Muscle layer of colon (tissue), 2 donors: ENCODE measurements around the gene IQSEC1.

ENCODE experiments used
- H3K27ac ChIP-seq: one replicate; pipeline ENCODE4 v1.7.0; 2013; ENCODE audit warnings: low read depth, mild to moderate bottlenecking, low read length, moderate library complexity
- H3K27me3 ChIP-seq, 2 donors: one replicate each; pipeline ENCODE4 v1.7.0; 2013; ENCODE audit warnings: low read length in 2 of 2, mild to moderate bottlenecking in 2 of 2; ENCODE audit not compliant: insufficient read depth in 2 of 2, control insufficient read depth in 1 of 2
- H3K36me3 ChIP-seq: one replicate; pipeline ENCODE4 v1.7.0; 2013; ENCODE audit warnings: mild to moderate bottlenecking, low read length; ENCODE audit not compliant: insufficient read depth
- H3K4me1 ChIP-seq: one replicate; pipeline ENCODE4 v1.7.0; 2013; ENCODE audit warnings: mild to moderate bottlenecking, low read length; ENCODE audit not compliant: insufficient read depth
- H3K4me3 ChIP-seq, 2 donors: one replicate each; pipeline ENCODE4 v1.7.0; 2013; ENCODE audit warnings: low read length in 2 of 2, low read depth in 1 of 2, mild to moderate bottlenecking in 1 of 2, moderate library complexity in 1 of 2
- H3K9ac ChIP-seq: one replicate; pipeline ENCODE4 v1.7.0; 2013; ENCODE audit warnings: low read length
- H3K9me3 ChIP-seq: one replicate; pipeline ENCODE4 v1.7.0; 2013; ENCODE audit warnings: mild to moderate bottlenecking, low read length
- donor health status: abdominal sarcoma.
- donor health status: Adenocarcinoma of cecum.

Gene IQSEC1

DNA sequence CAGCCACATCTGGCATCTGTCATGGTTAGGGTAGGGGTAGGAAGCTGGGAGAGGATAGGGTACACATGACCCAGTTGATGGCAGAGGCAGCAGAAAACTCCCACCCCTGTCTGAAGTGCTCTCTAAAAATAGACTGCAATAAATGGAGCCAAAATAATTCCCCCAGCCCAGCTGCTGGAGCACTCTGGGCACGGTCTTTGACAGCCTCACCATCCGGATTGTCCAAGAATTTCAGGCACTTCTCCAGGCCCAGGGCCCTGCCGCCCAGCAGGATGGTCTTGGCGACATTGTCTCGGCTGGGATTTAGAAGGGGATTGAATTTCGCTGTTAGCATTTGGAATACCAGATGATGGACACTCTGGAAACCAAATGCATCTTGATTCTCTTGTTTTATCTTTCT, 103.7 kb downstream of the IQSEC1 start:
- Histone ChIP-seq H3K4me3 (no peak overlapping the region), H3K9me3 (no peaks in the 10 kb centered on the region), H3K27ac (no peak overlapping the region), H3K4me1 (peaks cover 37% of the 10 kb centered on the region), H3K9ac (no peak overlapping the region), H3K36me3 (no peaks in the 10 kb centered on the region), H3K27me3 (no peaks in the 10 kb centered on the region)

DNA sequence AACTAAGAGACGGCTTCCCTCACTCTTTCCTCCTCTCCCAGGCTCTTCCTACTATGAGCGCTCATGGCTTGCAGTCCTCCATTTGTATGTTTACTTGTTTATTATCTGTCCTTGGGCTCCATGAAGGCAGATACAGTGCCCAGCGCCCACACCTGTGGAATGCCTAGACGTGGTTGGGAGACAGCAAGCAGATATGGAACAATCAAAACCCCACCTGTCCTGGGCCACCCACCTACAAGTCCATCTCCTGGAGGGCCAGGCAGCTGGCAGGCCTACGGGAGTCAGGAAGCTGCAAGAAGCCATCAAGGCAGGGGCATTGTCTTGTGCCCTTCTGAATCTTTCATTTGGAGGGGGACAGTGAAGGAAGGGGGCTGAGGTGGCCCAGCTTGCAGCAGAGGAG, 104.7 kb downstream of the IQSEC1 start:
- H3K9me3 ChIP-seq = no peaks in the 10 kb centered on the region
- peak overlapping the region in 1 of 2 donors; percentile 65 for H3K4me3 ChIP-seq
- H3K27me3 ChIP-seq = no peaks in the 10 kb centered on the region
- H3K9ac ChIP-seq = no peak overlapping the region
- peaks cover 47% of the 10 kb centered on the region for H3K4me1 ChIP-seq
- no peak overlapping the region for H3K27ac ChIP-seq
- no peaks in the 10 kb centered on the region for H3K36me3 ChIP-seq

DNA sequence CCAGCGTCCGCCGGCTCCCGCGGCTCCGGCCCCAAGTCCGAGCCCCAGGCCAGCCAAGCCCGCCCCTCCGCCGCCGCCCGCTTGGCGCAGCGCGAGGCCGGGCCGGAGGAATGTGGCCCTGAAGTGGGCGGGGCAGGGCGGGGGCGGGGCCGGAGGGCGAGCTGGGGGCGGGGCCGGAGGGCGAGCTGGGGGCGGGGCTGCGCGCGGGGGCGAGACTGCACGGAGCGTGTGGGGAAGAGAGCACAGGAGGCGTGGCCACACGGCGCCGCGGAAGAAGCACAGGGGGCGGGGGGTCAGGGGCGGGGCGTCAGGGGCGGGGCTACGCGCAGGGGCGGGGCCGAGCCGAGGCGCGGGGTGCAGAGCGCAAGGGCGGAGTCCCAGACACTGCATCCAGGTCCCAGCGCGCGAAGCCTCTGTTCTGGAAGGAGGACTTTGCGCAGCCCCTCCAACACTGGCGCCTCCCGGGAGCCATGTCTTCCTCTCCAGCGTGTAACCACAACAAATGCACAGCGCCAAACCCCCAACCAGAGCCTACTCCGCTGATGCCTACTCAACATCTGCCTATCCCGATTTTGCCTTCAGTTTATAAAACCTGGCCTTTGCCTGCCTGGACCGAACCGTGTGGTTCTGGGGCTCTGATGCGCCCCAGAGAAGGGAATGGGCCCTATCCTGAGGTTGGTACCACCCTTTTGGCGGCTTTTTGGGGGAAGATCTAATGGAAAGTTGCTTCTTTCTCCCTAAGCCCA, 105.5 kb downstream of the IQSEC1 start:
- Histone ChIP-seq H3K36me3 (no peaks in the 10 kb centered on the region), H3K9me3 (no peaks in the 10 kb centered on the region), H3K4me1 (peaks cover 54% of the 10 kb centered on the region), H3K4me3 (peak overlapping the region; percentile 75 to 84), H3K27ac (peak overlapping the region; percentile 54), H3K9ac (no peak overlapping the region), H3K27me3 (no peaks in the 10 kb centered on the region)

DNA sequence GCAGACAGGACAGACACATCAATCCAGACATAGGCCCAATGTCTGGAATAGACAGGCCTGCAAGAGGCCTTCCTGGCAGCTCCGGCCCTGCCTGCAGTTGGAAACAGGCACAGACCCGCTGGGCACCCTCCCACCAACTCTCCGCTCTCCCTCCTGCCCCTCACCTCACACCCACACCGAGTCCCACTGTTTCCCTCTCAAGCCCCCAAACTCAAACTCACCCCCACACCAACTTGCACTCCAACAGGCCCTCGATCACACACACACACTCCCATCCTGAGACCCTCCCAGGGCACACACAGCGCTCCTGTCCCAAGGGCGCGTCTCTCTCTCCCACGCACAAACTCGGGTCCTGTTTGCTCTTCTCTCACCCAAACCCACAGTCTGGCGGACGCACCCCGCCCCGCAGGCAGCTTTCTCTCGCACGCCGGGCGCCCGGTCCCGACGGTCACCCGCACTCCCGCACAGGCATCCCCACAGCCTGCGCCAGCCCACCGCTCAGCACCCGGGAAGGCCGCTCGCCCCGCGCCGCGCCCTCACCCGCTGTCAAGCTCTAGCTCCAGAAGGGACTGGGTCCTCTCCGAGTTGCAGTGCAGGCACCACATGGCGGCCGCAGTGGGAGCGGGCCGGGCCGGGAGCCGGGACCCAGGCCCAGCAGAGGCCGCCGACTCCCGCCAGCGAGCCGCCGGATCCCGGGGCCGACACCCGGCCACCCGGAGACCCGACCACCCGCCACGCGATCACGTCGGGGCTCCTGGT, 106.2 kb downstream of the IQSEC1 start:
- Histone ChIP-seq H3K4me1 (peaks cover 62% of the 10 kb centered on the region), H3K9ac (peak overlapping the region; percentile 58), H3K27ac (peak overlapping the region; percentile 54)

DNA sequence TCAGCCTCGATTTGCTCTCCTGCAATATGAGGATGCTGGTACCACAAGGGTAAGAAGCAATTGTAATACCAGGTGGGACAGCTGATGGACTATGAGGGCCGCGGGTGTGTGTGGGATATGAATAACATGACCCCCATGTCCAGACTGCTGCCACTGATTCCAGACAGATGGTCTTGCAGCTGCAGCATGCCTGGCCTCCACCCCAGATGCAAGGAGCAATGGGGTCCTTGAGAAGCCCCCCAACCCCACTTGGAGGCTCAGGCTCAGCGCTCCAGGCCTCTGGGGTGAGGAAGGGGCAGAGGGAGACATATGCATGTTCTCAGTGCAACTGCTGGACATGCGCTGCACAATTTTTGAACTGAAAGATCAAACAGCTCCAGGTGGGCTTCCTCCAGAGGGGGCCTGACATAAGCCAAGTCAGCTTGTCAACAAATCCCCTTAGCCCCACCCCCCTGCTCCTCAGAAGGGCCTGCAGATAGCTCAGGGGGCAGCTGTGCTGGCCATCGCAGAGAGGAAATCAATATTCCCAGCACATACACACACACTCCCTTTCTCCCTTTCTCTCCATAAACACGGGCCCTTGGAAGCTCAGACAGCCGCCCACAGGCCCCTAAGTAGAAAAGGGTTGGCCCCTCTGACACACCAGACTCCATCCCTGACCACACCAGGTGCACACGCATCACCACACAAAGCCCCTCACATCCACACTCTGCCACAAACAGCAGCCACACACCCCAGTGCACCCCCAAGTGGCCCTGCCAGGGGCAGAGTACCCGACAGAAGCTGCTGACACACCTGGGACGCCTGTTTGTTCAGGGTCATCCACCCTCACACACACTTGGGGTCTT, 107.0 kb downstream of the IQSEC1 start:
- Histone ChIP-seq H3K9ac (peak overlapping the region; percentile 58), H3K36me3 (no peaks in the 10 kb centered on the region), H3K4me3 (peak overlapping the region; percentile 75 to 84), H3K4me1 (peaks cover 70% of the 10 kb centered on the region), H3K9me3 (no peaks in the 10 kb centered on the region), H3K27ac (peak overlapping the region; percentile 22), H3K27me3 (no peaks in the 10 kb centered on the region)

More for the DNA sequence above, 106.2 kb downstream of the IQSEC1 start:
- Histone ChIP-seq H3K9me3 (no peaks in the 10 kb centered on the region), H3K4me3 (peak overlapping the region; percentile 75 to 84), H3K27me3 (no peaks in the 10 kb centered on the region), H3K36me3 (no peaks in the 10 kb centered on the region)

DNA sequence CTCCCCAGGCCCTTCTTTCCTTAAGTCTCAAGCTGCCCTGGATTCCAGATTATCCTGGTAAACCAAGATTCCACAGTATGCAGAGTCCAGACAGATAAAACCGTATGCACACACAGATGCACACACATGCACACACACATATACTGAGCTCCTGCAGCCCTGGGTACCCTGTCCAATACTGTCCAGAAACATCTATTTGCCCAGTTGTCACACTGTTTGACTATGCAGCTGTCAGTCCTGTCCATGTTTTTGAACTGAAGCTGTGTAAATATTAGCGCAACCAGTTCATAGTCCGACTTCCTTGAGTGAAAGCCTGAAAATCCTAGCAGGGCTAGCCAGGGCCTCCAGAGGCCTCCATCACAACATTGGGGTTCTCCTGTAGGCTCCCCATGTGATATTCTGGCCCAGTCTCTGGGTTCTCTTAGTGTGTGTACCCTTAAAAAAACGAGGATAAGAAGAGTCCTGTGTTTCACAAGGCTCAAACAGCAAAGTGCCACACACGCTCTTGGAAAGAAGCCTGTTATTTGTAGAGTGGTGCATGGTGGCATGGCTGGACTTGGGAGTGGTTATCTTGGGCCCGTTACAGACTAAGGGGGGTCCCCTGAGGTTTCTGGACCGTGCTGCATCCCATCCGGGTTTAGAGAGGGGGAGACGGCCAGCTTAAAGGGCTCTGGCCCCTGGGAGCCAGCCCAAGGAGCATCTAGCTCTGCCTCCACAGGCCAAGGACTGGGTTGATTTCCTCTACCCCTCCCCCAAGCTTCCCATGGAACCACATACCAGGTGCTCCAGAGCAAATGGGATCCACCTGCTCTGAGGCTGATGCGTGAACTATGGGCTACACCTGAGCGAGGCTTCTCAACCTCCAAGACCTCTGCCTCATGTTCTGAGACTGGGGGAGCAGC, 108.3 kb downstream of the IQSEC1 start:
- H3K36me3 ChIP-seq = no peaks in the 10 kb centered on the region
- H3K9me3 ChIP-seq = no peaks in the 10 kb centered on the region
- H3K4me3 ChIP-seq = no peak overlapping the region
- H3K4me1 ChIP-seq = peaks cover 78% of the 10 kb centered on the region
- no peaks in the 10 kb centered on the region for H3K27me3 ChIP-seq
- no peak overlapping the region for H3K9ac ChIP-seq
- H3K27ac ChIP-seq = no peak overlapping the region

DNA sequence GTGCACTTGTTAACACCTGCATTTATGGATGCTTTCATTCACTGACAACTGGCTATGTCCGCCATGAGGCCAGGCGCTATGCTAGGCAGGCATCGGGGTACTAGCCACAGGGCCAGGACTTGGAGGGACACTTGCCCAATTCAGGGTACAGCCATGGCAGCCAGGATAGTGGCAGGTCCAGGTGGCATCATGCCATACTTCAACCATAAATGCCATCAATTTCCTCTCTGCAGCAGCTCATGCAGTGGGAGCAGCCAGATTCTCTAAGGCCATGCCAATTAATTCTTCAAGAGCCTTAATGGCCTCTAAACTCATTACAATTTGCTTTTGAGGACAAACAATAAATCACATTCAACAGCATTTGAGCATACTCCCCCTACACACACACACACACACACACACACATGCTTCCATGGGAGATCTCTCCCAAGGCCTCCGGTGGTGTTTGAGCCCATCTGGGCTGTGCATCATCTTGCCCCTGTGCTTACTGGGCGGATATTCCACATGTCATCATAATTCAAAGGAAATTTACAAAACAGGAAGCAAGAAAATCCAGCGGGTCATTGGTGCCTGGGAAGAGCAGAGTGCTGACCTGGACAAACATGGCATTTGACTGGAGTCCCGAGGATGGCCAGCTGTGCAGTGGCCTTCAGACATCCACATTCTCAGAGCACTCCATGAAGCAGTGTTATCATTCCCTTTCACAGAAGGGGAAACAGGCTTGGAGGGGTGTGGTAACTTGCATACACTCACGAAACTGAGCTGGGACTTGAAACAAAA, 109.1 kb downstream of the IQSEC1 start:
- no peak overlapping the region for H3K27ac ChIP-seq
- H3K4me1 ChIP-seq = peaks cover 81% of the 10 kb centered on the region
- H3K4me3 ChIP-seq = no peak overlapping the region
- no peak overlapping the region for H3K9ac ChIP-seq
- H3K27me3 ChIP-seq = no peaks in the 10 kb centered on the region
- H3K9me3 ChIP-seq = no peaks in the 10 kb centered on the region
- H3K36me3 ChIP-seq = no peaks in the 10 kb centered on the region

DNA sequence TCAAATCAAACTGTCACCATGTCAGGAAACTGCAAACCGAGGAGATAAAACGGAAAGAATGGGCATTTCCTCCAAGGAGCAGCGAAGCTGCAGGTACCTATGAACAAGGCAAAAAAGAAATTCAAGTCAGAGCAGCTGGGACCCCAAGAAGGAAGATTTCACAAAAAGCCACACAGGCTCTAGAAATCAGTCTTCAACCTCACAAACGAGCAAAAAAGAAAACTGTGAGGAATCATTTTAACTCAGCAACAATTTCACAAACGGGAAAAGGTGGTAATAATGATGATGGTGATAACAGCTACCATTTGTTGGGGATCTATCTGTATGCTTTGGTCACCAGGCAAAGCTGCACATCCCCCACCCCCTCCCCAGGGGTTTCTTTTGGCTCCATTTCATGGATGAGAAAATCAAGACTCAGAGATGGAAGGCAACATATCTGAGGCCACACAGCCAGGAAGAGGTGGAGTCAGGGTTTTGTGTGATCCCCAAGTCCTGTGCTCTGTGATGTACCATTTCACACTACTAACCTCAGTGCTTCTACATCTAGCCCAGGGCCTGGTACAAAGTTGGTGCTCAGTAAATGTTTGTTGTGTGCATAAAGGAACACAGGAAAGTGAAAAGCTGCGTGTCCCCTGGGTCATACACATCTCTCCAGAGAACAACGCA, 109.9 kb downstream of the IQSEC1 start:
- Histone ChIP-seq H3K9me3 (no peaks in the 10 kb centered on the region), H3K9ac (no peak overlapping the region), H3K27ac (no peak overlapping the region), H3K27me3 (no peaks in the 10 kb centered on the region), H3K4me3 (no peak overlapping the region), H3K4me1 (peaks cover 83% of the 10 kb centered on the region), H3K36me3 (no peaks in the 10 kb centered on the region)

DNA sequence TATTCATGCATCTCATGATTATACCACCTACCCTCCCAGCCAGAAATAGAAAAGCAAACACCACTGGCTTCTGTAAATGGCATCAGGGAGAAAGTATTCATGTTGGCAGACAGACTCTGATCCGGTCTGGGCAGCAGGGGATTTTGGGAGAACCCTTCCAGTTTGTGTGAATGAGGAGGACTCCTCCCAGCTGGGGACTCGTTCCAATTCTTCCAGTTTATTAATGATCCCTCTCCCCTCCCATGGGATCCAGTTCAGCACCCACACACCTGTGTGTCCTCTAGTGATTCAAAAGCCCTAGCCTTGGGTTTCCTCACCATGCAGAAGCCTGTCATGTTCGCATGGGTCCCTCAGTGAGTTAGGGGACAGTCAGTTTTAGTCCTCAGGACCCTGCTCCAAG, 110.9 kb downstream of the IQSEC1 start:
- no peaks in the 10 kb centered on the region for H3K36me3 ChIP-seq
- no peak overlapping the region for H3K4me3 ChIP-seq
- no peaks in the 10 kb centered on the region for H3K27me3 ChIP-seq
- no peaks in the 10 kb centered on the region for H3K9me3 ChIP-seq
- H3K4me1 ChIP-seq = peaks cover 88% of the 10 kb centered on the region
- no peak overlapping the region for H3K27ac ChIP-seq
- H3K9ac ChIP-seq = no peak overlapping the region

DNA sequence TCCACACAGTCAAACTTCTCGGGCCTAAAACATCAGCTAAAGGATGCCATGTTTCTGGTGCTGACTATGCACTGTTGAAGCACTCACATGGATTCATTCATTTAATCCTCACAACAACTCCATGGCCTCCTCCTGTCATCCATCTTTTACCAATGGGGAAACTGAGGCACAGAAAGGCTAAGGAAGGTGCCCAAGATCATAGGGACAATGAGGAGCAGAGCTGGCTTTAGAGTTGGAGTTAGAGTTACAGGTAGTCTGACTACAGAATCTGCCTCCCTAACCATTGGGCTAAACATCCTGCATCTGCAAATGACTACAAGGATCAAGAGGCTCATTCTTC, 111.6 kb downstream of the IQSEC1 start:
- Histone ChIP-seq H3K27ac (no peak overlapping the region), H3K4me1 (peaks cover 95% of the 10 kb centered on the region), H3K36me3 (no peaks in the 10 kb centered on the region), H3K4me3 (no peak overlapping the region), H3K9me3 (no peaks in the 10 kb centered on the region), H3K9ac (no peak overlapping the region), H3K27me3 (no peaks in the 10 kb centered on the region)
